Vagina (tissue), 2 donors: ENCODE measurements around the gene HTR3A.

ENCODE experiments used
- POLR2A ChIP-seq, 2 donors: fragments of 450-650 bp; IDR thresholded peaks; one replicate each; pipeline ENCODE4 v1.6.1; 2017; ENCODE audit warnings: antibody characterized with exemption in 2 of 2, mild to moderate bottlenecking in 2 of 2, moderate library complexity in 2 of 2
- TF ChIP-seq, protein P1 (sequence below), 3 experiments: fragments of 450-650 bp in 2 of 3; fragments of 200-600 bp in 1 of 3; sonication (generic) in 1 of 3; IDR thresholded peaks; one replicate each; pipeline ENCODE4 v1.5.1; 2017 to 2019; ENCODE audit warnings: antibody characterized with exemption in 3 of 3, mild to moderate bottlenecking in 2 of 3, moderate library complexity in 2 of 3

DNA sequence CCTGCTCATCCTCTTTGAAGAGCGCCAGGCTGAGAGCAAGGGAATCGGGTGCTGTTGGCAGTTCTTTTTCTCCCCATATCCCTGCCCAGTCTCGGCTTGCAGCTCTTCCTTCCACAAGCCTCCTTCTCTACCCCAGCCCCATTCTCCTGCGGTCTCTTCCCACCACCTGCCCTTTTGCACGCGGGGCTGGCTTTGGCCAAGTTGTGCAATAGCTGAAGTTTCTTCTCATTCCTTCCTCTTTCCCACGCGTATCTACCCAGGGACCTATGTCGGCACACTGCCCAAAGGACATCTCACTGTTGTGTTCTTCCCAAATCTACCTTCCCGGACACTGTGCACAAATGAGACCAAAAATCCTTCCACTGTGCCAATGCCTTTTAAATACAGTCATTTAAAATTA is 22.3 kb upstream of the HTR3A start:
- TF ChIP-seq, protein P1, sequence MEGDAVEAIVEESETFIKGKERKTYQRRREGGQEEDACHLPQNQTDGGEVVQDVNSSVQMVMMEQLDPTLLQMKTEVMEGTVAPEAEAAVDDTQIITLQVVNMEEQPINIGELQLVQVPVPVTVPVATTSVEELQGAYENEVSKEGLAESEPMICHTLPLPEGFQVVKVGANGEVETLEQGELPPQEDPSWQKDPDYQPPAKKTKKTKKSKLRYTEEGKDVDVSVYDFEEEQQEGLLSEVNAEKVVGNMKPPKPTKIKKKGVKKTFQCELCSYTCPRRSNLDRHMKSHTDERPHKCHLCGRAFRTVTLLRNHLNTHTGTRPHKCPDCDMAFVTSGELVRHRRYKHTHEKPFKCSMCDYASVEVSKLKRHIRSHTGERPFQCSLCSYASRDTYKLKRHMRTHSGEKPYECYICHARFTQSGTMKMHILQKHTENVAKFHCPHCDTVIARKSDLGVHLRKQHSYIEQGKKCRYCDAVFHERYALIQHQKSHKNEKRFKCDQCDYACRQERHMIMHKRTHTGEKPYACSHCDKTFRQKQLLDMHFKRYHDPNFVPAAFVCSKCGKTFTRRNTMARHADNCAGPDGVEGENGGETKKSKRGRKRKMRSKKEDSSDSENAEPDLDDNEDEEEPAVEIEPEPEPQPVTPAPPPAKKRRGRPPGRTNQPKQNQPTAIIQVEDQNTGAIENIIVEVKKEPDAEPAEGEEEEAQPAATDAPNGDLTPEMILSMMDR (IDR thresholded peaks at IDR 0.05) = no peak
- no peak for TF ChIP-seq POLR2A (IDR thresholded peaks at IDR 0.05)
